HCT116 (cell line): Measurements from ENCODE around the gene BEGAIN.

ENCODE experiments used
- ATF3 ChIP-seq: IDR thresholded peaks from 2 replicates; pipeline ENCODE4 v1.6.1; 2012
- CTCF ChIP-seq, 3 experiments: fragments of 200-600 bp in 1 of 3; sonication (generic) in 1 of 3; IDR thresholded peaks in 2 of 3; conservative IDR thresholded peaks in 1 of 3; 2 replicates each; pipeline ENCODE4 v1.5.1; 2012 to 2017; ENCODE audit warnings: low read depth in 2 of 3, low read length in 2 of 3, antibody characterized with exemption in 1 of 3, borderline replicate concordance in 1 of 3, control low read depth in 1 of 3, mild to moderate bottlenecking in 1 of 3, mixed read lengths in 1 of 3, mixed run types in 1 of 3, moderate library complexity in 1 of 3; ENCODE audit not compliant: insufficient read depth in 1 of 3
- EGR1 ChIP-seq: IDR thresholded peaks from 2 replicates; pipeline ENCODE4 v1.6.1; 2012; ENCODE audit warnings: low read depth
- EZH2 ChIP-seq: fragments of 200-600 bp; sonication (generic); IDR thresholded peaks from 2 replicates; pipeline ENCODE4 v1.6.1; 2017; ENCODE audit warnings: antibody characterized with exemption, mixed run types
- MAX ChIP-seq: IDR thresholded peaks from 2 replicates; pipeline ENCODE4 v1.6.1; 2012
- POLR2A ChIP-seq: IDR thresholded peaks from 2 replicates; pipeline ENCODE4 v1.7.0; 2011; ENCODE audit warnings: borderline replicate concordance; ENCODE audit not compliant: insufficient read depth, insufficient read length; ENCODE audit errors: extremely low read depth
- POLR2AphosphoS5 ChIP-seq: IDR thresholded peaks from 2 replicates; pipeline ENCODE4 v1.6.1; 2011; ENCODE audit warnings: mild to moderate bottlenecking, low read depth, low read length, moderate library complexity
- RAD21 ChIP-seq: IDR thresholded peaks from 2 replicates; pipeline ENCODE4 v1.6.1; 2012; ENCODE audit warnings: low read depth, mild to moderate bottlenecking
- REST ChIP-seq: IDR thresholded peaks from 2 replicates; pipeline ENCODE4 v1.6.1; 2012; ENCODE audit warnings: low read depth
- SRF ChIP-seq: IDR thresholded peaks from 2 replicates; pipeline ENCODE4 v1.6.1; 2012; ENCODE audit warnings: low read depth
- TCF7L2 ChIP-seq: IDR thresholded peaks from 2 replicates; pipeline ENCODE4 v1.7.0; 2011; ENCODE audit warnings: borderline replicate concordance, inconsistent platforms; ENCODE audit not compliant: insufficient read depth, insufficient read length; ENCODE audit errors: extremely low read depth
- YY1 ChIP-seq: IDR thresholded peaks from 2 replicates; pipeline ENCODE4 v1.6.1; 2011; ENCODE audit warnings: low read length, low read depth, moderate library complexity, mild to moderate bottlenecking; ENCODE audit not compliant: insufficient replicate concordance; ENCODE audit errors: extremely low read depth
- ZBTB33 ChIP-seq: IDR thresholded peaks from 2 replicates; pipeline ENCODE4 v1.6.1; 2011; ENCODE audit warnings: mild to moderate bottlenecking, low read length, moderate library complexity; ENCODE audit not compliant: insufficient replicate concordance; ENCODE audit errors: extremely low read depth

- no peak for TF ChIP-seq CTCF (IDR thresholded peaks at IDR 0.05 in 2 of 3, conservative IDR thresholded peaks at IDR 0.05 in 1 of 3; ENCODE audit: borderline replicate concordance in 1 of 3, insufficient read depth in 1 of 3, low read depth in 2 of 3, low read length in 2 of 3)
- TF ChIP-seq SRF = no peak
- no peak for TF ChIP-seq TCF7L2
- no peak for TF ChIP-seq MAX
- no peak for TF ChIP-seq EZH2
- no peak for TF ChIP-seq POLR2A
- no peak for TF ChIP-seq EGR1
- no peak for TF ChIP-seq REST
- no peak for TF ChIP-seq YY1
- no peak for TF ChIP-seq POLR2AphosphoS5
- no peak for TF ChIP-seq ATF3
- TF ChIP-seq ZBTB33 = no peak
- no peak for TF ChIP-seq RAD21
Observed at GRCh38 chr14:100542619-100543205, 44.5 kb downstream of the BEGAIN start.
